ENCODE results near the gene ANXA8.

The ANXA8 gene

GRCh38 chr10:47418321-47418720 lies 65.6 kb downstream of the ANXA8 start:
- H3K9ac ChIP-seq (ENCODE audit: low read length), result no peak overlapping the region
- H4K20me1 ChIP-seq (ENCODE audit: insufficient read depth, low read length), result no peaks in the 10 kb centered on the region
- no peak overlapping the region for H2AFZ ChIP-seq (ENCODE audit: low read length)

More at GRCh38 chr10:47418321-47418720, 65.6 kb downstream of the ANXA8 start:
- Histone ChIP-seq H3K27ac (ENCODE audit: low read depth, low read length, poor library complexity, severe bottlenecking) (no peak overlapping the region), H3F3A (ENCODE audit: insufficient read depth, low read length) (no peaks in the 10 kb centered on the region), H3K36me3 (ENCODE audit: insufficient read depth, low read length) (no peaks in the 10 kb centered on the region), H3K9me2 (ENCODE audit: low read depth, low read length) (no peaks in the 10 kb centered on the region), H3K4me1 (ENCODE audit: insufficient read depth, low read length, severe bottlenecking) (no peaks in the 10 kb centered on the region), H3K27me3 (ENCODE audit: insufficient read depth, low read length) (no peaks in the 10 kb centered on the region), H3K9me3 (ENCODE audit: low read length) (no peaks in the 10 kb centered on the region), H3K4me2 (ENCODE audit: low read length) (no peak overlapping the region), H3K4me3 (ENCODE audit: low read depth, low read length, poor library complexity, severe bottlenecking) (no peak overlapping the region), H3K79me2 (ENCODE audit: insufficient read depth, low read length) (no peaks in the 10 kb centered on the region)
- TF ChIP-seq EZH2 (IDR thresholded peaks at IDR 0.05; ENCODE audit: borderline replicate concordance, low read length), result no peak
- no peak for TF ChIP-seq CTCF (IDR thresholded peaks at IDR 0.05; ENCODE audit: low read length)
